GM19395 (cell line): ENCODE results near the gene COL21A1.

Source experiments
- ATAC-seq: cut with Tn5 transposase; IDR thresholded peaks from one replicate; pipeline ENCODE4 v1.9.1; 2021; ENCODE audit warnings: mild to moderate bottlenecking, moderate library complexity; ENCODE audit not compliant: unreplicated experiment

The COL21A1 gene

DNA sequence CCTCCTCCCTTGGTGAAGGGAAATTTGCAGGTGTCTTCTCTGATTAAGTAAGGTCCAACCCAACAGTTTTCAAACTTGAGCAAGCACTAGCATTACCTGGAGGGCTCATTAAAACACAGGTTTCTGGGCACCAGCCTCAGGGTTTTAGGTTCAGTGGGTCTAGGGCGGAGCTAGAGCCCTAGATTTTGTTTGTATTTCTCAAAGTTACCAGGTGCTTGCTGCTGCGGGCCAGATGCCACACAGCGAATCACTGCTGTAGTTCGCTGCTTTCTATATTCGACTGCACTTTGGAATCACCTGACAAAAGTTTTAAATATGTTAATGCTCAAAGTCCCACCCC, 869 bp downstream of the COL21A1 start:
- no peak for ATAC-seq

DNA sequence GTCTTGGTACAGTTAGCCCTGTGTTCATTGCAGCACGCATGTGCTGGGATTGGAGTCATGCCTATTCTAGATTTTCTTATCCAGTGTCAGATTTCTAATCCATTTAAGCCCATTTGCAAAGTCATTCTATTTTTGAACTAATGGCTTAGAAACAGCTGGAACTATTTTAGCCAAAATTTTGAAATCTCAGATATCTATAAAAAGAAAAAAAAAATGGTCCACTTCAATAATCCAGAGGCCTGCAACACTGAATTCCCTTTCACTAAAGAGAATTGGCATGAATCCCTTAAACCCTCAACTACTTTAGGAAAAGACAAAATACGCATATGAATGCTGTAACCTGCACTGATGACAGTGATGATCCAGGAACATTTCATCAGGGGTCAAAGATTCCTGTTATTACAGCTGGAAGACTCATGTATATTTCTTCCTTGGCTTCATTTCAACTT, 1.5 kb downstream of the COL21A1 start:
- no peak for ATAC-seq

DNA sequence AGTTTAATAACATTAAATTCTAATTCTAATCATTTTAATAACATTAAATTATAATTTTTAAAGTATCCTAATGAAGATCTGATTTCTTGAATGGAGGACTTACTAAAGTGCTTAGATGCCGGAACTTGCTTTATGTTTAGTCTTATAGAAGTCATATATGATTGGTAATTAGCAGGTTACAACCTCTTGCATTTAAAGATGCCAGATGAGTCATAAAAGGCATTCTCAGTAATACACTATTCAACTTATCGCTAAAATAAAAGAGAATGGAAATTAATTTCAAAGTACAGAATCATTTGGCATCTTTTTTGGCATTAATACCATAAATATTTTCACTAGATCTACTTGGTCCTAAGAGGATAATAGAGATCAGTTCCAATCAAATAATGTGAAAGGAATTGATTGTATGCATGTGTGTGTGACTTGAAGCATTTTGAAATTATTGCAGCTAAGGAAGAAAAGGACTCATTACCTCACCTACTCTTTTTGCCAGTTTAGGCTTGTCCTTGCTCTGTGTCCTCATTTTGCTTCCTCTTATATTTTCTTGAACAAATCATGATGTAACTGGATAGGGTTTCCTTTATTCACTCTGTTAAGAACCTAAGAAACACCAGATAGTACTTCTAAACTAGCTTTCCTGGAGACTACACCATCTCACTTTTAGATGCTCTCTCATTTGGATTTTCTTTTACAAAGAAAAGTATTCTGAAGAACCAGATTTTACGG, 2.7 kb downstream of the COL21A1 start:
- ATAC-seq, result no peak

DNA sequence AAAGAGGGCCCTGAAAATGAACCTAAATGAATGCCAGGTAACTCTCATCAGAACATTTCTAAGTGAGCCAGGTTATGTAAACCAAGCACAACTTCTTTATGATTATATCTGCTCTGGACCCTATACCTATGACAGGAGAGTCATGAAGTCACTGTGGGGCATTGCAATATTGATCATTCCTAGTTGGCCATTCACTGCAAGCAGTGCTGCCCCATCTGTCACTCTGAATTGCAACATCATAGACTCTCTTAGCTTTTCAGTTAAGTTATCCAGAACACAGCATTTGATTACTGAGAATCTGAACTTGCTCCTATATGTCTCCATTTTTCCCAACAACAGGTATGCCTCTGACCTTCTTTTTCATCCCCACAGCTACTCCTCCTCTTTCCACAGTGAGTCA, 3.3 kb downstream of the COL21A1 start:
- ATAC-seq, result no peak

DNA sequence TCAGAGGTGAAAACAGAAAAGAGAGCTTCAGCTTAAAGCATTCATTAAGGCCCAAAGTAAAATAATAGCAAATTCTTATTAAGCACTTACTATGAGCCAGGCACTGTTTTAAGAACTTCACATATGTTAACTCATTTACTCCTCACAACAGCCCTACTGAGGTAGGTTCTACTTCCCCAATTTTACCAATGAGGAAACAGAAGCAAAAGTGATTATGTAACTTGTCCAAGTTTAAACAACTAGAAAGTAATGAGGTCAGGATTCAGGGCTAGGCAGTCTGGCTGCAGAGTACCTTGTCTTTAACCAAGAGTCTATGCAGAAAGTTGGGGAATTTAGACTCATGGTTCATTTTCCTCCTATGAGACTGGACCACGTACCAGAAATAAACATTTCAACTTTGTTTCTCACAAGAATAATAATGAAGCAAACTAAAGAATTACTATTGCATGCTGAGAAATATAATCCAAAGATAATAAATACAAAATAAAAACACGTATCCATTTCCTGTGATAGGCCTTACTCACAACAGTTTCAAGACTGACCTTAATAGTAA, 3.8 kb downstream of the COL21A1 start:
- peak; percentile 61 for ATAC-seq

DNA sequence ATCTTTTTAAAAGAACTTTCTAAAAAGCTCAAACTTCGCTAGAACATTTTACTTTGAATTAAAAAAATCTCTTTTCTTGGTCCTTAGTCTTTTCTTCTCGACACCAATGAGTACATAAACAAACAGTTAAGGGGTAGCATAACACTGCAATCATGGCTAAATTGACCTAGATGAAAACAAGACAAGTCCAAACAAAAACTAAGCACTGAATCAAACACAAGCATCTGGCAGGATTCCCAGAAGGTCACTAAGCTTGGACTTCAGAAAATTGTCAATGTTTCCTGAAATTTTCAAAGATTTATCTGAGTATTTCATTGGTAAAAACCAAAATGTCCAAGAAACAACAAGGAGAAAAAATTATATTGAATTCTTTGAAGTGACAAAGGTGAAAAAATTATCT, 5.0 kb downstream of the COL21A1 start:
- no peak for ATAC-seq

DNA sequence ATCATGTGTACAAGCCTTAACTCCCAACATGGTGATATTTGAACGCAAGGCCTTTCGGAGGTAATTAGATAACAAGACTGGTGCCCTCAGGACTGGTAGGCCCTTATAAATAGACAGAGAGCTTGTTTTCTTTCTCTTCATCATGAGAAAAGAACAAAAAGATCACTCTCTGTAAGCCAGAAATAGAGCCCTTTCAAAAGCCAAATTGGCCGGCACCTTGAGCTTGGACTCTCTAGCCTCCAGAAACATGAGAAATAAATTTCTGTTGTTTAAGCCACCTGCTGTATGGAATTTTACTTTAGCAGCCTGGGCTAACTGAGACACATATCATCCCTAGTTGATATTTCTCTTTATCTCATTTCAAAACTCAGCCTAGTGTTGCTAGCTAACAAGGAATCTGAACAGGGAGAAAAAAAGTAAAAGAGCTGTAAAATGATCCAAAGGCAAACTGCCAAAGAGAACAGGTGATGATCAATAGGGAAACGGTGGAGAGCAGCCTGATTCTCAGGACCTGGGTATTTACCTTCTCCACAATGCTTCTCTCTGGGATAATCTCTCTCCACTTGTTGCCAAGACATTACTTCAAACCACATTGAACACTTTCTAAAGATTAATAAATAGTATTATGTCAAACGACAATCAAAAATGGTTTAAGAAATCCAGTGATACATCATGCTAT, 6.1 kb downstream of the COL21A1 start:
- no peak for ATAC-seq

DNA sequence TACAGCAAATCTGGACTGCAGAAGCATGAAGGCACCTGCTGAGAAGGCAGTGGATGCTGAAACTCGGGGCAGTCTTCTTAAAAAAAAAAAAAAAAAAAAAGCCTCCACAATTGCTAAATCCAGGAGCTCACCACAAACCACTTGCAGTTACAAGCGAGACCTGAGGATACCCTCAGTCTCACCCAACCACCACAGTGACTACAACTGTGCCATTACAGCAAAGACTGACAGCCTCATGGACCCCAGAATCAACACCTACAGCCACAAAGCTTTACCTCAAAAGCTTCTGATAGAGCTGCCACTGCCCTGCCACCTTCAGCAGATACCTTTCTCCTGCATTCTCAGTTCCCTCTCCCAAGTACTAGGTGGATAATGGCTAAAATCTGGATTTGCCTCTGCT, 9.0 kb downstream of the COL21A1 start:
- ATAC-seq, result no peak

DNA sequence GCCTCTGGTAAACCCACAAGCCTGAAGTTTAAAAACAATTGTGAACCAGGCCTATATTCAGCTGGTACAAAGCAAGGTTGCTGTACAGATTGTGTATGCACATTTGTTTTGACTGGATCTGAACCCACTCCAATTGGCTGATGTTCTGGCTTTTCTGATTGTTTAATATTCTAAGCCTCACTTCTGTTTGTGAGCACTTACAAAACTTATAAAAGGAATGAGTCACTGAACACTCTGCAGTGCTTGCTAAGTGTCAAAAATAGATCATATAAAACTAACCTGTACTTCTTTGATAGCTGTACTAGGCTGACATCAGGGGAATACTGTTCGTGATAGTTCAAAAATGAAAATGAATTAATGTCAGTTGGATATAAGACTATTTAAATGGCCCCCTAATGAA, 12.1 kb downstream of the COL21A1 start:
- no peak for ATAC-seq

DNA sequence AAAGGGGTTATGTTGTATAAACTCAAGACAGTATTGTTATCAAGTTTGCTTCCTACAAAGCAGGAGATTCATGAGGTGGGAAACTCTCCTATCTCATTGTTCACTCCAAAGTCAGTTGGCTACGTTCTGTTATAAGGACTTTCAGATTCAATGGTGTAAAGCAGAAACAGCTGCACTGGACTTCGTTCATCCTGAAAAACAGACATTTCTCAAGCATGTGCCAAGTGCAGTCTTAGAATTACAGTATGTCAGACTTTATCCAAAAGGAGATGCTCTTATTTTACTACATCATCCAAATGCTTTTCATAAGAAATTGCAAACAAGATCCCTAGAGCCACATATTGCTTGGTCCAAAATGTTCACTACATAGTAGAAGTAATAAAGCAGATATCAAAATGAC, 14.9 kb downstream of the COL21A1 start:
- no peak for ATAC-seq

DNA sequence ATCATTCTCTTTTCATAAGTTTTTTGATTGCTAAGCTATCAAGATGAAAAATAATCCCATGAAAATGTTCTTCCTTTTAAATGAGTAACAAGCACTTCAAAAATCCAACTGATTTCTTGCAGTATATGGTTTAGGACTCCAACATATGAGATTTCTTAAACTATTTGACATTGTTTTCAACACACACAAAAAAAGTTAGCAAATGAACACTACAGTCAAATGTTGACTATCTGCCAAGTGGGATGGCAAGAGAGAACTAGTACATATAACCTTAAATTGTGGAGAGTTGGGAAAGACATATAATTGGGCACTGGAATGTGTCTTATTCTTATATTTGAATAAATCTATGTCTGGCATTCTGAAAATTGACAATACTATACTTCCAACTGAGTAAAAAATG, 15.6 kb downstream of the COL21A1 start:
- ATAC-seq, result no peak

DNA sequence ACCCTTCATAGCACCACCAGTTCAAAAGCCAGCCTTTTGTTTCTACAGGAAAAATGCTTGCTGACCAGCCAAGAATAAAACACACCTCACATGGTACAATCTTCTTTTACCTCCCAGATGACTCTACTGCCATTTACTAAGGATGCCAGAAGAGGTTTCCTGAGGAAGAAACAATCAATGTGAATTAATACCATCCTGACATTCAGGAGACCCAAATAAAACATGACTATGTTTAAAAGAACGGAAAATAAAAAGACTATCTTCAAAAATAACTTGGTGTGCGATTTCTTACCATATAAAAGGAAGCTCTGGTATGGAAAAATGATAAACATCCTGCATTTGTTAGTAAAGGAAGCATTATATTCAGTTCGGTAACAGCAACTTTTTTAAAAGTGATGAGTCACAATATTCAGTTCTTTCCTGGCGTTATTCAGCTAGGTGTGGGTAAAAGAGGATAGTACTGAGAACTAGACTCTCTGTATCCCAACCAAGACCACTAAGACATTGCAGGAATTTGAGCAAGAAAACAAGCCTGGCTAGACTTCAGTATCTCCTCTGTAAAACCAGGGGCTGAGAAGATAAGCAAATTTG, 16.3 kb downstream of the COL21A1 start:
- ATAC-seq, result no peak

DNA sequence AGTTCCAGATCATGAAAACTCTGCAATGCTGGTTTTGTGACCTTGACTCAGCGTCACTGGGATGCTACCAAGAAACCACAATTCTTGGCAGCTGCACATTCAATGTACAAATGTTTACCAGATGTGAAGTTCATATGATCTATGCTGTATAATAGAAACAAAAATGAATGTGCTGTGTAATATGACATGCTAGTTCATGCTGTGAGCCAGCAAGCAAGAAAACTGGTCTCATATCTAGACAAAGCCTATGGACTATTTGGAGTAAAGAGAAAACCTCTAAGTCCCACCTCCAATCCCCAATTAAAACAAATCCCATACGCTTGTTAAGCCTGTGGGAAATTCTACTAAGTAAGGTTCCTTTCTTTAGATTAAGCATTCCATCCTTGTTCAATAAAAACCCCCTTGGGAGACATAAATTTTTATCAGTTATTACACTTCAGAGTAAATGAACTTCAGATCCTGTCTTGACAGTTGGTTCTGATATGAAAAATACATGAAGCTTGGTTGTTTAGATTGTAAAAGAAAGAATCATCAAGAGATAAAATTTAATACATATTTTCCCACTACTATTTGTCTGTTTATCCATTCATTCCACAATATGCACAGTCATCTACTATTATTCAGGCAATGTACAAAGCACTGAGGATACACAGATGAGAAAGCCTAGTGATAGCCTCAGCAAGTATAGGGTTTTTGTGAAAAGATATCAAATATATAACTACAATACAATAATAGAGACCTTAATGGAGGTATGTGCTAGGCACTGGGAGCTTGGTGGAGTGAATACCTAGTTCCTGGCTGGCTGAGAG, 20.1 kb downstream of the COL21A1 start:
- ATAC-seq, result no peak

DNA sequence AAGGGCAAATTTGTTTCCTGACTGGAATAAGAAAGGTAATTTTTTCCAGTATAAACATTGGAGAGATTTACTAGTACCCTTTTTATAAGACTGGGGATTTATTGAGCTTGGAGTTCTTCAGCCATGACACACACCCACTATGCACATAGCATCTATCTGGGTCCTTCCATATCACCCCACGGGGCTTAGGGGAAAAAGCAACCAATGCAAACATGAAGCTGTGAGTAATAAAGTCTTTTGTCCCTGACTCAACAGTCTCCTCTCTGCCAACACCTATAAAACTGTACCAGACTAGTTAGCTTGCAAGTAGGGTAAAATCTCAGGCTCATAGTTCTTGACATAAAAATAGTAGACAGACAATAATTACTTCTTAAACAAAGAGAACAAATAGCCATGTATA, 23.4 kb downstream of the COL21A1 start:
- no peak for ATAC-seq

DNA sequence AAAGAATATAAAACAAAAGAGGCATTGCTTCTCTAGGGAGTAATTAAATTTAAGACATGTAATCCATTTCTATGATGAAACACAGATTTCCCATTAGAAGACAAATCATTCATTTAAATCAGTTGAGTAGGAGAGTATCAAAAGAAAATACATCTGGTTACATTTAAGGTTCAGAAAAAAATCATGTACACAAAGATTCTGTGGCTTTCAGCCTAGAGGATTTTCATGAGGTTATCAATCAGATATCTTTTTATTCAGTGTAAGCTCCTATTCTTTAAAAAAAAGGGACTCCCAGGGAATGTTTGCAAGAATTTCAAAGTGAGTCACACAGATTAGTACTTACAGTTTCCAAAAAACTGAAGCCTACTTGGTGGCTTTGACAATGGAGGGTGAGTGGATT, 24.9 kb downstream of the COL21A1 start:
- ATAC-seq, result no peak

DNA sequence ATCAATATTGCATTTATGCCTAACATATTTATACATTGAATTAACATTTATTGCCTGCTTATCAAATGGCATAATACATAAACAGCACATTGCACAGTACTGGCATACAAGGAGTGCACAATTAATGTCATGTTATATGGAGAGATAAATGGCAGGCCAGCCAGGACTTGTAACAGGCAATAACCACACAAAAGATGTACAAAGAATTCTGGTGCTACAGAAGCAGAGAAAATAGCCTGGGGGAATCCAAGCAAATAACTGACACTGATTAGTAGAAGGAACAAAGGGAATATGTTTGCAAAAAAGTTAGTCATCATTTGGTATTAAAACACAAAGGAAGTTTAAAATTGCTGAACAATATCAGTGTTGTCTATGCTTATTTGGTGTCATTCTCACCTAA, 27.3 kb downstream of the COL21A1 start:
- ATAC-seq, result no peak

DNA sequence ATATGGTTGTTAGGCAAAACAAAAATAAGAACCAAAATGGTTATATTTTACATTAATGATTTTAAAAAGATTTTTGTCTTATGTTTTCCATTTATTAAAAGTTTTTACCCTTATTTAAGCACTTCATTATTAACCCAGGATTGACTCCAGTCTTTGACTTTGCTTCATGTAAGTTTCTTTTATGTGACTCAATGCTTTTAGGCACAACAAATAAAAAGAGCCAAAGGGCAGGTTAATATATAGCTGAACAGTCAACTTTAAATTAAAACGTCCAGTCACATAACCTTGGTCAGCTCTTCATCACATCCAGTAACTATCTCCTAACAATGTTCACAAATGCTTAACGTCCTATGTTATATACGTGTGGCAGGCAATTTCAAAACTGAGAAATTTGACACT, 32.7 kb downstream of the COL21A1 start:
- no peak for ATAC-seq

DNA sequence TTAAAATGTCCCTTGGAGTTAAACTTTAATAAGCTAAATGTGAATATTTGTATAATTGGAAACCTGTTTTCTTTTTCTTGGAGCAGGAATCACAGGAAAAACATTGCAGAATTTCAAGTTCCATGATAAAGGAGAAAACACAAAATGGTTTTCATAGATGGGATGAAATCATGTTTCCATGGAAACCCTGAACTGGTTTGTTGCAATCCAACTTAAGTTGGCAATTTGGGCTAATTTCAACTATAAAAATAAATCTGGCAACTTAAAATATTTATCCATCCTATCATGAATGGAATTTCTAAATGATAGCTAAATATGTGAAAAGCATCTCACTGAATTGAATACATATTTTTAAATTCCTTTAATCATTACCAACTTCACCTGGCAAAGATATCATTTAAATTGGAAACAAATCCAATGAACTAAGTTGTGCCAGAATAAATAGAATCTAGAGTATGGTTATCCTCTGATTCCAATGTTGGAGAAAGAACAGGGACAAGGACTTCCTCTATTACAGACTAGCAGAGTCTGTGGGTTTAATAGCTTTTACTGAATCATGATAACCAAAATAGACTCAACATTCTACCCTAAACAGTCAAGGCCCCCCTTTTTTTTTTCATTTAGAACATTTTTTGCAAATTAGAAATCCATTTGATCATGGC, 33.2 kb downstream of the COL21A1 start:
- no peak for ATAC-seq

DNA sequence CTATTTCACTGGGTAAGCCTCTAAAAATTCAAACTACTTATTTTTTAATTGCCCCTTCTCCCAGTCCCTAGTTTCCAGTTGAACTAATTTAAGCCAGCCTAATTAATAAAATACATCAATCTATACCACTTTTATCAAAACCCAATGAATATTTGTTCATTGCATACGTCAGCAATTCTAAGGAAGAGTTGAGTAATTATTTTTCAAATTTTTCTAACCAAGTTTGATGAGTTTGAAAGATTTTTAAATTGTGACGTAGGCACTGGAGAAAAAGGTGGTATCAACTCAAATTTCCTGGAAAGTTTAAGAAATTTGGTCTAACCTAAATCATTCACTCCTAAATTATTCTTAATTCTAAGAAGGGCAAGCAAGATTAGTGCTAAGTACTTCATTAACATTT, 35.7 kb downstream of the COL21A1 start:
- no peak for ATAC-seq

DNA sequence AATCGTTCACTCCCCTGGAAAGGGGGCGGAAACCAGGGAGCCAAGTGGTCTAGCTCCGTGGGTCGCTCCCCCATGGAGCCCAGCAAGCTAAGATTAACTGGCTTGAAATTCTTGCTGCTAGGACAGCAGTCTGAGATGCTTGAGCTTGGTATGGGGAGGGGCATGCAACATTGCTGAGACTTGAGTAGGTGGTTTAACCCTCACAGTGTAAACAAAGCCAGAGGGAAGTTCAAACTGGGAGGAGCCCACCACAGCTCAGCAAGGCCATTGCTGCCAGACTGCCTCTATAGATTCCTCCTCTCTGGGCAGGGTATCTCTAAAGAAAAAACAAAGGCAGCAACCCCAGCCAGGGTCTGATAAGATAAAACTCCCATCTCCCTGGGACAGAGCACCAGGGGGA, 43.2 kb downstream of the COL21A1 start:
- ATAC-seq, result no peak

DNA sequence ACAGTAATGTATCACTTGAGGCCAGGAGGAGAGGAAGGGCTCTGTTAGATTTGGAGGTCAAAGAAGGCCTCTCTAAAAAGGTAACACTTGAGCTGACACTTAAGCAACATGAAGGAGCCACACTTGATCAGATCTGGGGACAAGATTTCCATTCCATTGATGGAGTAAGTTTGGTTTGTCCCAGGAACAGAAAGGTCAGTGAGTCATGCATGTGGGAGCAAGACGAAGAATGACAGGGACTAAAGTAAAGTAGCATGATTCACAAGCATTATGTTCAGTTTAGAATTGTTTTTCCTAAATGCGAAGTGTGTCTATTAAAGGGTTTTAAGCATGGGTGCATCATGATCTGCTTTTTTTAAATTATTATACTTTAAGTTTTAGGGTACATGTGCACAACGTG, 47.4 kb downstream of the COL21A1 start:
- ATAC-seq, result no peak
